Fibroblast of the aortic adventitia (primary cell): Measurements from ENCODE around the gene CDR2. TPM values are rescaled to one million over a fixed set of nuclear protein-coding genes. Genes with fewer than 3 reads are reported as not detected.

ENCODE experiments used
- DNase-seq: peaks from one replicate; pipeline ENCODE4 v3.0.0-alpha.2; 2010; ENCODE audit warnings: low read depth
- H3K4me3 ChIP-seq: 2 replicates; pipeline ENCODE4 v1.5.1; 2011; ENCODE audit warnings: low read depth, mild to moderate bottlenecking, control low read depth, low read length, moderate library complexity
- total RNA-seq: library from RNA; depleted of rRNA; stranded (reverse); fragments of >200 nt; gene quantifications from 2 replicates; pipeline ENCODE4 v1.2.3, GENCODE V29; 2012; ENCODE audit warnings: low replicate concordance
- TF ChIP-seq, protein P1 (sequence below): IDR thresholded peaks from 2 replicates; pipeline ENCODE4 v1.5.1; 2011; ENCODE audit warnings: mild to moderate bottlenecking, low read length, control low read depth, inconsistent platforms; ENCODE audit not compliant: insufficient read depth

The CDR2 gene
- total RNA-seq, 1 donor: 29.7 TPM

DNA sequence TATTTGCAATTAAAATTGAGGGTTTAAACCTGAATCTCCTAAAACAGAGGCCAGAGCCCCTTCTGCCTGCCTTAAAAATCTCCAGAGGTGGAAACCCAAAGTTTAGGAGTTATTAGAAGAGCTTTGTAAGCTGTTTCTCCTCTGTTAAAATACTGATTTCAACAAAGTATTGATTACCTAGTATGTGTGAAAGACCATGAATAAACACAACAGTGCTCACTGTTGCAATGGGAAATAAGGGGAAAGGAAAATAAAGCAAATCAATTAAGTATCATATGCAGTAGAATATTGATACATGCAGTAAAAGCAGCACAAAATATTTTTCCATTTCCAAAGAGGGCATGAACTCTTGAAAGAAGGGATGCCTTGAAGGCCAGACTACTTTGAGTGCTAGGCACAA is 14.7 kb downstream of the CDR2 start:
- TF ChIP-seq, protein P1, sequence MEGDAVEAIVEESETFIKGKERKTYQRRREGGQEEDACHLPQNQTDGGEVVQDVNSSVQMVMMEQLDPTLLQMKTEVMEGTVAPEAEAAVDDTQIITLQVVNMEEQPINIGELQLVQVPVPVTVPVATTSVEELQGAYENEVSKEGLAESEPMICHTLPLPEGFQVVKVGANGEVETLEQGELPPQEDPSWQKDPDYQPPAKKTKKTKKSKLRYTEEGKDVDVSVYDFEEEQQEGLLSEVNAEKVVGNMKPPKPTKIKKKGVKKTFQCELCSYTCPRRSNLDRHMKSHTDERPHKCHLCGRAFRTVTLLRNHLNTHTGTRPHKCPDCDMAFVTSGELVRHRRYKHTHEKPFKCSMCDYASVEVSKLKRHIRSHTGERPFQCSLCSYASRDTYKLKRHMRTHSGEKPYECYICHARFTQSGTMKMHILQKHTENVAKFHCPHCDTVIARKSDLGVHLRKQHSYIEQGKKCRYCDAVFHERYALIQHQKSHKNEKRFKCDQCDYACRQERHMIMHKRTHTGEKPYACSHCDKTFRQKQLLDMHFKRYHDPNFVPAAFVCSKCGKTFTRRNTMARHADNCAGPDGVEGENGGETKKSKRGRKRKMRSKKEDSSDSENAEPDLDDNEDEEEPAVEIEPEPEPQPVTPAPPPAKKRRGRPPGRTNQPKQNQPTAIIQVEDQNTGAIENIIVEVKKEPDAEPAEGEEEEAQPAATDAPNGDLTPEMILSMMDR: no peak
- H3K4me3 ChIP-seq: no peak overlapping the region
- no peak for DNase-seq

DNA sequence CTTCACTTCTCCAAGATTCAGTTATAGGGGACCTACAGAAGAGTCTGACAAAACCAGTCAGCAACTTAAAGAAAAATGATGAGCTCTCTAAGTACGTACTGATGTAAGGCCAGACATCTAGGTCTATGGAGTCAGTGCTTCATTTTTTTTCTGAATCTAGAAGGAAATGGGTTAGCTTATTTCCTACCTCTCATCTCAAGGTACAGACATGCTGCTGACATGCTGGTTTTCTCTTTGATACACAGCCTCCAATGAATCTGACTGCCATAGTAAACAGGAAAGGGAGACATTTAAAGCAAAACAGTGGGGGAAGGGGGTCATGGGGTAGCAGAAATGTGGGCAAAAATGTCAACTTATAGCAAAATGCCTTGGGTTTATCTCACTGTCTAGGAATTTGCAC is 16.4 kb downstream of the CDR2 start:
- H3K4me3 ChIP-seq: no peak overlapping the region
- no peak for DNase-seq

DNA sequence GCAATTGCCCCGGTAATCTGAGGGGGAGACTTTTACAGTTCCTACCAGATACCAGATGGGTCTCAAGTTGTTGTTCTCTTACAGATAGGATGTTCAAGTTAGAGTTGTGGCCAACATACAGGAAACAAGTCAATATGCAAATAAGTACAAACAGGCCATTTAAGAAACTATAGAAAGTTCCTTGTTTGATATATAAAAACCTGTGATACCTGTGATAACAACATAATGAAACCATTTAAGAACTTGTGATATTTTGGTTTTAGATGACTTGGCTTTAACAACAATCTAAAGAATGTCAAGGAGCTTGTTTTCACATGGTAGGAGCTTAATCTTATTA is 16.8 kb downstream of the CDR2 start:
- no peak overlapping the region for H3K4me3 ChIP-seq
- TF ChIP-seq, protein P1: no peak
- DNase-seq: no peak

More for the DNA sequence above, 16.4 kb downstream of the CDR2 start:
- TF ChIP-seq, protein P1: no peak

DNA sequence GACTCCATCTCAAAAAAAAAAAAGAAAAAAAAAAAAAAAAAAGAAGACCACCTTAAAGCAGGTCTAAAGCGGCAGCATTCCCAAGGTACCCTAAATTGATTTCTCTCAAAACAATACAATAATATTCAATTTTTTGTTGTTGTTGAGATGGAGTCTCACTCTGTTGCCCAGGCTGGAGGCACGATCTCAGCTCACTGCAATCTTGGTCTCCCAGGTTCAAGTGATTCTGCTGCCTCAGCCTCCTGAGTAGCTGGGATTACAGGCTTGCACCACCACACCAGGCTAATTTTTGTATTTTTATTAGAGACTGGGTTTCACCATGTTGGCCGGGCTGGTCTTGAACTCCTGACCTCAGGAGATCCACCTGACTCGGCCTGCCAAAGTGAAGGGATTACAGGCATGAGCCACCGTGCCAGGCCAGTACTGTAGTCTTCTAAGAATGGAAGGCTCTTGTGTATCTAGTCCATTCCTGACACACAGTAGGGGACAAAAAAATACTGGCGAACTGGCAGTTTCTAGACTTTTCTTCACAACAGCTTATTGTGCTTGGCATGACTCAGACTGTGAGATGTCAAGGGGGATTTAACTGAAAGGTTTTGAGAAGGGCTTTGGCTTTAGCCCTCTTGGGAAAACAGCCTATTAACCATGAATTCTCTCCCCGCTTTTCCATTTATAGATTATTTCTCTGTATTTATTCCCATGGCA is 17.3 kb downstream of the CDR2 start:
- no peak overlapping the region for H3K4me3 ChIP-seq
- TF ChIP-seq, protein P1: no peak
- DNase-seq: peak; percentile 20

DNA sequence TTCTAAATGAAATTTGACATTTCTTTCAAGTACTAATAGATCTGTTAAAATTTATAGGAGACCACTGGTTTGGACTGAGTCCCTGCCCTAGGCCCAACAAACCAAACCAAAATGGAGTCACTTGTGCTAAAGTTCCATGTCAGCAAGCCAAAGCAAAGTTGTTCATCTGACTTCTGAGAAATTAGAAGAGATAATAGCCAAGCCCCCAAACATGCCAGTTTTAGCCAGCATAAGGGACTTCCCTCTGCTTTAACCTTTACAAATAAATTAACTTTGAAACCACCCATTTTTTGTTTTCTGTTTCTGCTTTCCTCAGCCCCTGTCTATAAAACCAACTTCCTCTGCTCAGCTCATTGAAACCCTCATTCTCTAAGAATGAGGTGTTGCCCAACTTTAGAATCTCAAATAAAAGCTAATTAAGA is 18.9 kb downstream of the CDR2 start:
- H3K4me3 ChIP-seq: no peak overlapping the region
- DNase-seq: no peak
- TF ChIP-seq, protein P1: no peak

DNA sequence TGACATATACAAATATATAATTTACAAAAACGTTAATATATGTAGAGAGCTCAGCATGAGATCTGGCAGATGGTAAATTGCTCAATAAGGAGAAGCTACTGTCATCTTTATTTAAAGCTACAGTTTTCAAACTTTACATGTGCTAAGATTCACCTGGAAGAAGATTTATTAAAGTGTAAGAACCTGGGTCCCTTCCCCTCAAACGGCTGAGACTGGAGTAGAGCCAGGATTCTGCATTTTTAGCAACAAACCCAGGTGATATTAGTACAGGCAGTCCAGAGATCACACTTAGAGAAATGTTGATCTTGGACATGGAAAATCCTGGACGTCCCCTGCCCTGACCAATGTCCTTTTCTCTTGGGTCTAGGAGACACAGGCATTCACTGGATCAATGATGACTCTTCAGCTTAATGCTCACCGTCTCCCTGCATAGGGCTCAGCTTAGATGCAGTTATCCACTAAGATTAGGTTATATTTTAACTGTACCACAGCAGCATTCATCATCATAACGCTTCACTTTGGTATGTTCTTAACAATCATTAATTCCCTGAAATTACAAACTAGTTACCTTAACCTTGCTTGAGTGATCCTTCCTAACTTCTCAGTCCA is 20.4 kb downstream of the CDR2 start:
- DNase-seq: no peak
- TF ChIP-seq, protein P1: no peak

More for the DNA sequence above, 20.4 kb downstream of the CDR2 start:
- no peak overlapping the region for H3K4me3 ChIP-seq
